Measurements from ENCODE around the gene MTIF3.

The MTIF3 gene

DNA sequence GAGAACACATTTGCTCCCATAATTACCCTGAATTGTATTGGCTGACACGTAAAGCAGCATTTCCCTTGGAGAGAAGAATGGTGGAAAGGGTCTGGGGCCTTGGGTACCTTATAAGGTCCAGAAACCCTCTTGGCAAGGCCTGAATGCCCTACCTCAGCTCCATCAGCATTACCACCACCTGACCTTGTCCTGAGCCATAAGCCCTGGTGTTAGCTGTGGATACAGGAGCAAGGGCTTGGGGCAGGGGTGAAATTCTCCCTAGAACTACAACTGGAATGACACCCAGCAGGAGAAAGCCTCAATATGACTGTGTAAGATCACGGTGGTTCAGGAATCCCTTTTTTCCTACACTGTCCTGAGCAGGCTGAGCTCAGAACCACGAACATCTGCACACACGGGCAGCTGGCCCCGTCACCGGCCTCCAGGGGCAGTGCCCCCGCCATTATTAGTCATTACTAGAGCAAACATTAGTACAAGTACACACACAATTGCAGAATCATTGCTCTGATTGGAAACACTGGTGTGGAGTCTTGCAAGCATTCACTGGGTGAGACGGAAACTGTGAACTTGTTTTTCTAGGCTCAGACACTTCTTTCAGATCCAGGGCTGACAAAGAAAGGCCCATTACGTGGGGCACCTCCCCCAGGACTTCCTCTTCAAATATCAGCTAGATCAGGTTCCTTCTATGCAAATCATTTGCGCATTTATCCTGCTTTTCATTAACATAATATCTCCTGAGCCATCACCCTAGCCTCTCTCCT lies 26.8 kb upstream of the MTIF3 start:
- no peaks in the 10 kb centered on the region for H3K36me3 ChIP-seq (ENCODE audit: control insufficient read depth, low read depth, low read length)

DNA sequence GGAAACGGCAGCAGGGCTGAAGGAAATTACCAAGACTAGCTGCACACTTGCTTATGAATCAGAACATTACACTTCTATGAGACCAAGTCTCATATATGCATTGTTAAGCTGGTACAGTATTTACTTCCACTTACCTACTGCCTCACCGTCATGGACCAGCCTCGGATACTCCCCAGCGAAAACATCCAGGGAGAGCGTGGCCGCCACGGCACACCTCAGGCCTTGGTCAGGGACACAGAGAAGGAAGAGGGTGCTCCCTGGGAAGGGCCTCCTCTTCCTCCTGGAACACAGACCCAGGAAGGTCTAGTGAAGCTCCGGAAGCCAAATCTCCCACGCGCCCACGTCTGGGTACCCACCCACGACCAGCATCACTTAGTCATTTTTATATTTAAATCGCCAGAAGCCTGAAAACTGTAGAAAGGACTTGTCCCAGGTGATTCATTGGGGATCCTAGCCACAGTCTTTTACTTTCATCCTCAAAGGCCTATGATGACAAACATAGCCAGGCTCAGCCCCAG lies 24.4 kb upstream of the MTIF3 start:
- H3K27ac ChIP-seq (ENCODE audit: low read length), result no peak overlapping the region
- H3K27me3 ChIP-seq (ENCODE audit: control insufficient read depth, insufficient read depth, low read length), result no peaks in the 10 kb centered on the region
- no peaks in the 10 kb centered on the region for H3K9me3 ChIP-seq (ENCODE audit: control insufficient read depth, low read depth, low read length)
- no peaks in the 10 kb centered on the region for H3K4me1 ChIP-seq (ENCODE audit: control insufficient read depth, low read depth, low read length)
- no peak overlapping the region for H3K4me3 ChIP-seq (ENCODE audit: low read length)
- H3K9ac ChIP-seq (ENCODE audit: low read length), result no peak overlapping the region
- H3K36me3 ChIP-seq (ENCODE audit: control insufficient read depth, low read depth, low read length), result no peaks in the 10 kb centered on the region

More for the DNA sequence above, 26.8 kb upstream of the MTIF3 start:
- Histone ChIP-seq H3K27me3 (ENCODE audit: control insufficient read depth, insufficient read depth, low read length) (peaks cover 4% of the 10 kb centered on the region), H3K9me3 (ENCODE audit: control insufficient read depth, low read depth, low read length) (no peaks in the 10 kb centered on the region), H3K4me1 (ENCODE audit: control insufficient read depth, low read depth, low read length) (peaks cover 3% of the 10 kb centered on the region), H3K4me3 (ENCODE audit: low read length) (no peak overlapping the region), H3K27ac (ENCODE audit: low read length) (no peak overlapping the region), H3K9ac (ENCODE audit: low read length) (no peak overlapping the region)

DNA sequence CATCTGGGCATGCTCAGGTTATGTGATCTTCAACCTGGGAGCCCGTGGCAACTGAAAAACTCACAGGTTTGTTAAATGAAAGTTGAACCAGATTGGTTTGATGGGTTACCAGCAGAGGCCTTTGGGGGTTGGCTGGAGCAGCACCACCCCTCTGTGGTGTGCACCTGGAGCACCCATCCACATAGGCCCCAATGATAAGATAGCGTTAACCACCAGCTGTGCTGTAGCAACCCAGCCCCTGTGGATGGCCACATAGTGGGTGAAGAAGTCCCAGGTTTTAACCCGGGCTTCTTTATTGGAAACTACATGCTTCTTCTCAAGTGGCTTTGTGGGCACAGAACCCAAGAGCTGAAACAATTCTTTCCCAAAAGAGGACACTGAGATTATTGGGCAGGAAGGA lies 22.6 kb upstream of the MTIF3 start:
- Histone ChIP-seq H3K27ac (ENCODE audit: low read length) (no peak overlapping the region), H3K9me3 (ENCODE audit: control insufficient read depth, low read depth, low read length) (no peaks in the 10 kb centered on the region), H3K4me3 (ENCODE audit: low read length) (no peak overlapping the region), H3K4me1 (ENCODE audit: control insufficient read depth, low read depth, low read length) (no peaks in the 10 kb centered on the region), H3K27me3 (ENCODE audit: control insufficient read depth, insufficient read depth, low read length) (no peaks in the 10 kb centered on the region), H3K36me3 (ENCODE audit: control insufficient read depth, low read depth, low read length) (no peaks in the 10 kb centered on the region), H3K9ac (ENCODE audit: low read length) (no peak overlapping the region)

DNA sequence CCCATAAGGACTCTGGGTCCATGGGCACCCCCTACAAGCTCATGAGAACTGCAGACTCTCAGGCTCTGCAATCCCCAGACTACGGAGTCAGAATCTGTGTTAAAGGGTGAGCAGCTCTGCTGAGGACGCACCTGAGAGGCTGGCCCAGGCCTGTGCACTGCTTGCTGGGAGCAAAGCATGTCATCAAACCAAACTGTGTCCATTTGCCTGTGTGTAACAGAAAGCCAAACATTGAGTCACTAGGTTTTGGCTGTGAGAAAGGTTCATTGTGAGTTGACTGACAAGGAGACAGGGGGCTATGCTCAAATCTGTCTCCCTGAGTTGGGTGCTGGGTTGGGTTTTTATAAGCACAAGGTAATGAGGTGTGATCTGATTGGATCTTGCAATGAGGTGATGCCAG lies 22.1 kb upstream of the MTIF3 start:
- Histone ChIP-seq H3K9ac (ENCODE audit: low read length) (no peak overlapping the region), H3K4me1 (ENCODE audit: control insufficient read depth, low read depth, low read length) (no peaks in the 10 kb centered on the region), H3K9me3 (ENCODE audit: control insufficient read depth, low read depth, low read length) (no peaks in the 10 kb centered on the region), H3K27me3 (ENCODE audit: control insufficient read depth, insufficient read depth, low read length) (no peaks in the 10 kb centered on the region), H3K4me3 (ENCODE audit: low read length) (no peak overlapping the region), H3K36me3 (ENCODE audit: control insufficient read depth, low read depth, low read length) (no peaks in the 10 kb centered on the region), H3K27ac (ENCODE audit: low read length) (no peak overlapping the region)

DNA sequence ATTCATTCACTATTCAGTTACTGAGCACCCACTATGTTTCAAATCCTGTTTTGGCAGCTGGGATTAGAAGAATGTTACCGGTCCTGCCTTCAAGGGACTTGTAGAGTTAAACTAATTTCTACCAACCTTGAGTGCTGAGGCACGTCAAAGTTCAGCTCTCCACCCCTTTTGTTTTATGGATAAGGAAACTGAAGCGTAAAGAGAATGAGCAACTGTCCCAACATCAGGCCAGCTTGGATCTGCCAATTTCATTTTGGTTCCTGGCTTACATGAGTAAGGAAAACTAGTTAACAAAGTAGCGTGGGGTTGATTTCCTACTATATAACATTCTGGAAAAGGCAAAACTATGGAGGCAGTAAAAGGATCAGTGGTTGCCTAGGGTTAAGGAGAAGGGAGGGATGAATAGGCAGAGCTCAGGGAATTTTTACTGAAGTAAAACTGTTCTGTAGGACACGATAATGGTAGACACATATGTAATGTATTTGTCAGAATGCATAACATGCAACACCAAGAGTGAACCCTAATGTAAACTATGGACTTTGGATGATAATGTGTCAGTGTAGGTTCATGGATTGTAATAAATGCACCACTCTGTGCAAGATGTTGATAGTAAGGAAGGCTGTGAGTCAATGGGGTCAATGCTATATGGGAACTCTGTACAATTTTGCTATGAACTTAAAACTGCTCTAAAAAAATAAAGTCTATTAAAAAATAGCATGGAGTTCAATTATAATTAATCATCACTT lies 19.9 kb upstream of the MTIF3 start:
- H3K9ac ChIP-seq (ENCODE audit: low read length), result no peak overlapping the region
- H3K27me3 ChIP-seq (ENCODE audit: control insufficient read depth, insufficient read depth, low read length), result no peaks in the 10 kb centered on the region
- no peaks in the 10 kb centered on the region for H3K4me1 ChIP-seq (ENCODE audit: control insufficient read depth, low read depth, low read length)
- no peaks in the 10 kb centered on the region for H3K36me3 ChIP-seq (ENCODE audit: control insufficient read depth, low read depth, low read length)
- no peak overlapping the region for H3K4me3 ChIP-seq (ENCODE audit: low read length)
- H3K27ac ChIP-seq (ENCODE audit: low read length), result no peak overlapping the region
- H3K9me3 ChIP-seq (ENCODE audit: control insufficient read depth, low read depth, low read length), result no peaks in the 10 kb centered on the region

DNA sequence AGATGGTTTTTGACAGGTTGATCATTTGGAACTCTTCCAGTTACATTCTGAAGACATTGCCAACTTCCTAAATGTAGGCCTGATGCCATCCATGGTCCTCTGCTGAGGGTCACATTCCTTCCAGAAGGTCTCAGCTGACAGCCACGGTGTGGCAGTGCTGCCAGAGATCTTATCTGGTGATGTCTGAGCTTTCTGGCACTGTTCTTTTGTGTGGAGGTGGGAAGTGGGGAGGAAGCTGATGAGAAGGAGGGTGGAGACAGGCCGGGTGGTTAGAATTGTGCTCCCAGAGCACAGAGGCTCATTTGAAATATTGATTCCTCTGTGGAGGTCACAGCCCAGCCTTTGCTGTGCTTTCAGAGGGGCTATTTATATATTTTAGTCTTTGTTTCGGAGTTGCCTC lies 16.1 kb upstream of the MTIF3 start:
- Histone ChIP-seq H3K36me3 (ENCODE audit: control insufficient read depth, low read depth, low read length) (no peaks in the 10 kb centered on the region), H3K4me3 (ENCODE audit: low read length) (no peak overlapping the region), H3K9ac (ENCODE audit: low read length) (no peak overlapping the region), H3K27me3 (ENCODE audit: control insufficient read depth, insufficient read depth, low read length) (no peaks in the 10 kb centered on the region), H3K9me3 (ENCODE audit: control insufficient read depth, low read depth, low read length) (no peaks in the 10 kb centered on the region), H3K27ac (ENCODE audit: low read length) (no peak overlapping the region), H3K4me1 (ENCODE audit: control insufficient read depth, low read depth, low read length) (no peaks in the 10 kb centered on the region)

DNA sequence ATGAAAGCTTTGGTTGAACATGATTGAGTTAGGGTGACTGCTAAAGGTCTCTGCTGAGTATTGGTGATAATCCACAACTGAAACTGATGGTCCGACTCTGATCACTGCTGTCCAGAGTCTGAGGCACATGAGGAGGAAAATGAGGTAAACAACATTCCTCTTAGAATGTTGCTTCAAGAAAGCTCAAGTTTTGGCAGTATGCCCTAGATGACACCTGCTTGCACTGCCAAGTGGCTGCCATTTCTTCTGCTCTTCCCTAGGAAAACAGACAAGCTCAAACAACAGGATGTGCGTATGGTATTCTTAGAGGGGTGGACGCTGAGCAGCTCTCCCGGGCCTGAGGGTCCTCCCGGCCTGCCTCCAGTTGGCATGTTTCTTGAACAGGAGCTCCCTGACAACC lies 15.2 kb upstream of the MTIF3 start:
- Histone ChIP-seq H3K36me3 (ENCODE audit: control insufficient read depth, low read depth, low read length) (no peaks in the 10 kb centered on the region), H3K9ac (ENCODE audit: low read length) (no peak overlapping the region), H3K27ac (ENCODE audit: low read length) (no peak overlapping the region), H3K4me3 (ENCODE audit: low read length) (no peak overlapping the region), H3K27me3 (ENCODE audit: control insufficient read depth, insufficient read depth, low read length) (no peaks in the 10 kb centered on the region), H3K4me1 (ENCODE audit: control insufficient read depth, low read depth, low read length) (no peaks in the 10 kb centered on the region), H3K9me3 (ENCODE audit: control insufficient read depth, low read depth, low read length) (no peaks in the 10 kb centered on the region)

DNA sequence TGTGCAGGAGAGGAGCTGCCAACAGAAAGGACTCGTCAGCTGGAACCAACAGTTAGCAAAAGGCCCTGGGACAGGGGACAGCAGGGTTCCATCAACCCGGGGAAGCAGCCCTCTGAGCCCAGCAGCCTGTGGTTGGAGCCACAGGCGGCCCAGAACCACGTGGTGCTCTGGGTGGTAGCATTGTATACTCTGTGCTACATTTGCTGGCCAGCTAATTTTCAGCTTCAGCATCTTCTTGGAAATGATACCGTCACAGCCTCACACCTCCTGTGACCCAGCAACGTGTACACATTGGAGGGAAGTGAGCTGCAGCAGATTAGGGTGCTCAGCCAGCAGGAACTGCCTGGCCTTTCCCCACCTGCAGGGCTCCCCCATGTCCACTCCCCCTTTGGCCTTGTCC lies 13.1 kb upstream of the MTIF3 start:
- Histone ChIP-seq H3K36me3 (ENCODE audit: control insufficient read depth, low read depth, low read length) (no peaks in the 10 kb centered on the region), H3K27ac (ENCODE audit: low read length) (no peak overlapping the region), H3K27me3 (ENCODE audit: control insufficient read depth, insufficient read depth, low read length) (no peaks in the 10 kb centered on the region), H3K9me3 (ENCODE audit: control insufficient read depth, low read depth, low read length) (no peaks in the 10 kb centered on the region), H3K9ac (ENCODE audit: low read length) (no peak overlapping the region), H3K4me3 (ENCODE audit: low read length) (no peak overlapping the region), H3K4me1 (ENCODE audit: control insufficient read depth, low read depth, low read length) (no peaks in the 10 kb centered on the region)

DNA sequence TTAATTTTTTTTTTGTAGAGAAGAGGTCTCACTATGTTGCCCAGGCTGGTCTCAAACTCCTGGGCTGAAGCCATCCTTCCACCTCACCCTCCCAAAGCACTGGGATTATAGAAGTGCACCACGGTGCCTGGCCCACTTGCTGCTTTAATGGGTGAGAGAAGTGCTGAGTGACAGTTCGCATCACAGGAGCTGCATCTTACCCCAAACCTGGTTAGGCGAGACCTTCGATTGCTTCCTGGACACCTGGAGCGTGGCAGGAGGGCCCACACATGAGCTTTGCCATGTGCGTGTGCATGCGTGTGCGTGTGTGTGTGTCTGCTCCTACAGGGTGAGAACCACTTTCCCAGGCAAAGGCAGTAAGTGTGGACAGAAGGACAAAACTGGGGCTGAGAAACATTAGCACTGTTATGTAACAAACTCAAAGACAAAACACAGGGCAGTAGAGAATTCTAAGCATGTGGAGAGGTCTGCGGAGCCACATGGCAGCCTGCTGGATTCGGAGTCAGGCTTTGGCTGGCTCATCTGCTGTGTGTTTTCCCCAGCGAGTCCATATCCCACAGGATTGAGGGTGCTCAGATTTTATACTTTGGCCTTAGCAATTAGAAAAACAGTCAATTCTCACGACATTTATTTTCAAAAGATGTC lies 11.7 kb upstream of the MTIF3 start:
- Histone ChIP-seq H3K9me3 (ENCODE audit: control insufficient read depth, low read depth, low read length) (no peaks in the 10 kb centered on the region), H3K27me3 (ENCODE audit: control insufficient read depth, insufficient read depth, low read length) (no peaks in the 10 kb centered on the region), H3K4me1 (ENCODE audit: control insufficient read depth, low read depth, low read length) (no peaks in the 10 kb centered on the region), H3K27ac (ENCODE audit: low read length) (no peak overlapping the region), H3K4me3 (ENCODE audit: low read length) (no peak overlapping the region), H3K9ac (ENCODE audit: low read length) (no peak overlapping the region), H3K36me3 (ENCODE audit: control insufficient read depth, low read depth, low read length) (no peaks in the 10 kb centered on the region)

DNA sequence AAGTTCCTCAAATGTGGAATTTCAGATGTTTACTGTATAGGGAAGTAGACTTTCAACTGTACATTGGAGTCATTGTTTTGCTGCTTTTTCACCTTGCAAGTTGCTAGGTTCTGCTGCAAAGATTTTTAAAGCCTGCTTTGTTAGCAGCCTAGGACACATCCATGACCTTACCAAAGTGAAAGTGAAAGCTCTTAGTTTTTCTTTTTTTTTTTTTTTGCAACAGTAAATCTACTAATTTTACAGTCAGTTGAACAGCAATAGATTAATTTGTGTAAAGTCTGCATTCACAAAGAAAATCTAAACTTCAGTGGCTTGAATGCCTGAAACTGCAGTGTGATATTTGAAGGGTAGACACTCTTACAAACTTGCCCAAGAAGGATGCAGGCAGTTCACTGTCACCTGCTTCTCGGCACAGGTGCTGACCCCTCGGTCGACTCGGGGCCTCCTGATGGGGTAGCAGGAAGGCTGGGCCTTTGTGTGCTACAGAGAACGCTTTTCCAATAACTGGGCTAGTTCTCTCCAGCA lies 5.0 kb upstream of the MTIF3 start:
- Histone ChIP-seq H3K9ac (ENCODE audit: low read length) (no peak overlapping the region), H3K27ac (ENCODE audit: low read length) (no peak overlapping the region), H3K4me1 (ENCODE audit: control insufficient read depth, low read depth, low read length) (peaks cover 11% of the 10 kb centered on the region), H3K27me3 (ENCODE audit: control insufficient read depth, insufficient read depth, low read length) (peaks cover 26% of the 10 kb centered on the region), H3K9me3 (ENCODE audit: control insufficient read depth, low read depth, low read length) (no peaks in the 10 kb centered on the region), H3K36me3 (ENCODE audit: control insufficient read depth, low read depth, low read length) (no peaks in the 10 kb centered on the region), H3K4me3 (ENCODE audit: low read length) (no peak overlapping the region)

DNA sequence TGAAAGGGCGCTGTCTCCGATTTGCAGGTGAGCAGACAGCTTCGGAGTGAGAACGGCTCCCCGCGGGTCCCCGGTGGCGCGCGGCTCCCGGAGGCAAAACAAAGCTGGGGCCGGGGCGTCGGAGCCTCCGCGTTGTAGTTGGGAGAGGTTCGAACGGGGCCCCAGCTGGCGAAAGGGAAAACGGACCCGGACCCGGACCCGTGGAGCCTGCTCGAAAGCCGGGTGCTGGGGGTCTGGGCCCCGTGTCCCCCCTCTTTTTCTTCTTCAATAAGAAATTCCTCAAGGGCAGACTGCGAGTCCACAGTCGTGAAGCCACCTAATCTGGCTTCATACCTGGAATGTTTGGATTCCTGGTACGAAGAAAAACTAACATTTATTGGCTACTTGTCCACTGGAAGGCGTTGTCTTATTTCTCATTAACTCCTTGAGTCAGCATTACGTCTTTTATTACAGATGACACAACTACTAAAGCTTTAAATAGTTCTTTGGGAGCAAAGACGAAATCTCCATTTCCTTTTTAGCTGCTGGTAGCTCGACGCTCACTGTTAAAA lies 632 bp upstream of the MTIF3 start:
- peaks cover 26% of the 10 kb centered on the region for H3K27me3 ChIP-seq (ENCODE audit: control insufficient read depth, insufficient read depth, low read length)
- peak overlapping the region; percentile 77 for H3K4me3 ChIP-seq (ENCODE audit: low read length)
- H3K36me3 ChIP-seq (ENCODE audit: control insufficient read depth, low read depth, low read length), result no peaks in the 10 kb centered on the region
- no peaks in the 10 kb centered on the region for H3K9me3 ChIP-seq (ENCODE audit: control insufficient read depth, low read depth, low read length)
- no peak overlapping the region for H3K27ac ChIP-seq (ENCODE audit: low read length)
- peak overlapping the region; percentile 68 for H3K9ac ChIP-seq (ENCODE audit: low read length)
- peaks cover 17% of the 10 kb centered on the region for H3K4me1 ChIP-seq (ENCODE audit: control insufficient read depth, low read depth, low read length)

Data from iPS-18a (cell line).